Mucosa of descending colon (tissue), 3 donors: ENCODE results near the gene KIAA0753. TPM values are rescaled to one million over a fixed set of nuclear protein-coding genes. Genes with fewer than 3 reads are reported as not detected.

Experiments used
- ATAC-seq: fragments of 200-7000 bp; cut with Tn5 transposase; one replicate; pipeline ENCODE4 v1.9.1; 2020; ENCODE audit warnings: mild to moderate bottlenecking, moderate library complexity
- DNase-seq, 3 donors: peaks; one replicate each; pipeline ENCODE4 v3.0.0-alpha.2; 2020
- H3K36me3 ChIP-seq: fragments of 200-600 bp; one replicate; pipeline ENCODE4 v1.8.0; 2021; ENCODE audit warnings: low read depth, mild to moderate bottlenecking
- H3K4me1 ChIP-seq: fragments of 200-600 bp; one replicate; pipeline ENCODE4 v1.8.0; 2021; ENCODE audit warnings: low read depth, mild to moderate bottlenecking
- H3K4me3 ChIP-seq: fragments of 200-600 bp; one replicate; pipeline ENCODE4 v1.8.0; 2021; ENCODE audit warnings: mild to moderate bottlenecking
- H3K9me3 ChIP-seq: fragments of 200-600 bp; one replicate; pipeline ENCODE4 v1.8.0; 2021; ENCODE audit warnings: mild to moderate bottlenecking
- intact Hi-C, 2 donors: fragments of 100-400 bp; cut with DNase I in 1 of 2; cut with micrococcal nuclease in 1 of 2; formaldehyde crosslinking; loops; one replicate each; pipeline versions ENCODE4 v1.11.0 to v1.11.1; 2022; cut with DNase I, micrococcal nuclease
- total RNA-seq, 3 donors: library from RNA; stranded (reverse); fragmentation: NEBNext Ultra II Directional in 2 of 3; extraction: Animal tissue kit (Norgen Biotek cat#: 25700) in 2 of 3; gene quantifications; one replicate each; pipeline versions ENCODE4 v1.2.1 to v1.2.4, GENCODE V29; 2021 to 2023
- TF ChIP-seq, protein P1 (sequence below): fragments of 200-600 bp; IDR thresholded peaks from one replicate; pipeline ENCODE4 v1.8.0; 2022; ENCODE audit warnings: antibody characterized with exemption, mild to moderate bottlenecking
- donor health status: DM: no; HTN: no; CAD: no; lungs with moderate emphysema.
- donor health status: DM: no; HTN: no; CAD: no.
- donor health status: DM: no; HTN: yes; CAD: no.

The KIAA0753 gene
- total RNA-seq, 3 donors from 2014 or later = 15.5 to 22.8 (median 18.6) TPM

GRCh38 chr17:6654841-6655731 lies 14.6 kb upstream of the KIAA0753 start:
- ATAC-seq (peak; percentile 17), DNase-seq (peak in 2 of 3 donors; percentile 50 to 69)

DNA sequence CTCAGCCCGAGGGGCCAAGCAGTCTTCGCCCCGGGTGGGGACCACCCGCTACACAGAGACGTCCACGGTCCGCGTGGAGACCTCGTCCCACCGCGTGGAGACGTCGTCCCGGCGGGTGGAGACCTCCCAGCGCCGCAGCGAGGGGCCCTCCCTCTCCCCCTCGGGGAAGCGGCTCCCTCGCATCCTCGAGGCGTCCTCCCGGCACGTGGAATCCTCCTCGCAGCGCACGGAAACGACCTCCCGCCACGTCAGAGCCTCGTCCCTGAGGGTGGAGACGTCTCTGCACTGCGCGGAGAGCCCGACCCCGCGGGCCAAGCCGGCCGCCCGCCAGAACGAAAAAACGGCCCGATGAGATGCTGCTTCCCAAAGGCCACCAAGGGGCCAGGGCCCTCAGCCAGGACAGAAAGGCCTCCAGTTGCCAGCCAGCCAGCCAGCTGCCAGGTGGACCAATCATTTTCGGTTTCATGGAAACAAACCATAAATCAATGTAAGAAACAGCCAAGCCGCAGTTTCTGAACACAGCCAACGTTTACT lies 11.5 kb upstream of the KIAA0753 start:
- peak; percentile 49 for ATAC-seq
- intact Hi-C loops = no loop called here
- DNase-seq = peak; percentile 68 to 84 (median 76)
- H3K4me3 ChIP-seq = peak overlapping the region; percentile 56
- no peaks in the 10 kb centered on the region for H3K36me3 ChIP-seq
- TF ChIP-seq, protein P1, sequence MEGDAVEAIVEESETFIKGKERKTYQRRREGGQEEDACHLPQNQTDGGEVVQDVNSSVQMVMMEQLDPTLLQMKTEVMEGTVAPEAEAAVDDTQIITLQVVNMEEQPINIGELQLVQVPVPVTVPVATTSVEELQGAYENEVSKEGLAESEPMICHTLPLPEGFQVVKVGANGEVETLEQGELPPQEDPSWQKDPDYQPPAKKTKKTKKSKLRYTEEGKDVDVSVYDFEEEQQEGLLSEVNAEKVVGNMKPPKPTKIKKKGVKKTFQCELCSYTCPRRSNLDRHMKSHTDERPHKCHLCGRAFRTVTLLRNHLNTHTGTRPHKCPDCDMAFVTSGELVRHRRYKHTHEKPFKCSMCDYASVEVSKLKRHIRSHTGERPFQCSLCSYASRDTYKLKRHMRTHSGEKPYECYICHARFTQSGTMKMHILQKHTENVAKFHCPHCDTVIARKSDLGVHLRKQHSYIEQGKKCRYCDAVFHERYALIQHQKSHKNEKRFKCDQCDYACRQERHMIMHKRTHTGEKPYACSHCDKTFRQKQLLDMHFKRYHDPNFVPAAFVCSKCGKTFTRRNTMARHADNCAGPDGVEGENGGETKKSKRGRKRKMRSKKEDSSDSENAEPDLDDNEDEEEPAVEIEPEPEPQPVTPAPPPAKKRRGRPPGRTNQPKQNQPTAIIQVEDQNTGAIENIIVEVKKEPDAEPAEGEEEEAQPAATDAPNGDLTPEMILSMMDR = no peak
- peaks cover 21% of the 10 kb centered on the region for H3K4me1 ChIP-seq
- H3K9me3 ChIP-seq = no peaks in the 10 kb centered on the region

More at GRCh38 chr17:6654841-6655731, 14.6 kb upstream of the KIAA0753 start:
- no peak overlapping the region for H3K4me3 ChIP-seq
- TF ChIP-seq, protein P1 = no peak
- no peaks in the 10 kb centered on the region for H3K9me3 ChIP-seq
- peaks cover 11% of the 10 kb centered on the region for H3K4me1 ChIP-seq
- H3K36me3 ChIP-seq = no peaks in the 10 kb centered on the region
- intact Hi-C loops = no loop called here

DNA sequence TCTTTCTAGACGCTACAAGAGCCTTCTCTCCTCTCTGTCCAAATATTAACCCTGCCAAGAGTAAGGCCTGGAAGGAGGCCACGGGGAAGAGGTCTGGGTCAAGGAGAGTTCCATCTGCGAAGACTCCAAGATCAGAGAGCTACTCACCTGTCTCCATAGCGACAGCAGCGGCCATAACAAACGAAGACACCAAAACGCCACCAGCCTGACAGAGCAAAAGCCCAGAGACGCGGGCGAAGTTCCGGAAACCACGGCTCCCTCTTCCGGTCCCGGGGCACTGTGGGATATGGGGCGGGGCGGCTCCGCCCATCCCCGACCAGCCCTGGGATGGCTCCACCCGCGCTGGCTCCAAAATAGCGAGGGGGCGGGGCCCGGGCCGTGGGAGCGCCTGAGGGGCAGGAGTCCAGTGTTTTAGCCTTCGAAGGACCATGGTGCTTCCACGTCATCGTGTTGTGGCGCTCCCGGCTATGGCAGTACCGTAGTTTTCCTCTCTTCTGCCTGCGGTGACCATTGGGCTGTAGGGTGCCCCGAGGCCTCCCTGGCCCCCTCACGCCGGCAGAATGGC lies 10.9 kb upstream of the KIAA0753 start, which contains the start of the genes C17orf100 and MED31:
TSS of gene C17orf100 (plus strand) at position 409 of the 565 bp plus-strand sequence. CDS start at position 561, 152 bp downstream.
TSS of gene MED31 (minus strand) at position 252 of the 565 bp plus-strand sequence. CDS start at position 175, 77 bp downstream.
- intact Hi-C loops = no loop called here
- ATAC-seq (peak; percentile 97), DNase-seq (peak; percentile 97 to 99 (median 97))
- H3K4me3 ChIP-seq = peak within 1 kb of the TSS; percentile 56
- no peaks in the 10 kb centered on the region for H3K9me3 ChIP-seq
- TF ChIP-seq, protein P1 = no peak
- H3K4me1 ChIP-seq = peaks cover 21% of the 10 kb centered on the region
- H3K36me3 ChIP-seq = no peaks in the 10 kb centered on the region

DNA sequence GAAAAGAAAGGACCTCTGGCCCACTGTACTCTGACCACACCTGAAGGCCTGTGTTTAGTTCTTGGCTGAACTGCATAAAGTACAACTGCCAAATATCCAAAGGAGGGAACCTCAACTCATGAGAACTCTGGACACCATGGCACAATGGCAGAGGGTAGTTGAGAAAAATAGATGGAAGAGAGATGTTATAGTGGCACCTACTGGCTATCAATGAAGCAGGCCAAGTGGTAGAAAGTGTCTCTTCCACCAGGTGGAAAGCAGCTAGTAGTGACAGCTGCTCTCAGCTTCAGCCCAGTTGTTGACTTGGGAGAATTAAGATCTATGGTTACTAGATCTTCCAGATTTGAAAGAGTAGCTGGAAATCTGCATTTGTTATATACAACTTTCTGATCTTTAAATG lies 7.7 kb upstream of the KIAA0753 start:
- no peak overlapping the region for H3K4me3 ChIP-seq
- no peak for ATAC-seq
- H3K36me3 ChIP-seq = no peaks in the 10 kb centered on the region
- no peaks in the 10 kb centered on the region for H3K9me3 ChIP-seq
- DNase-seq = no peak
- peaks cover 21% of the 10 kb centered on the region for H3K4me1 ChIP-seq
- TF ChIP-seq, protein P1 = no peak
- intact Hi-C loops = no loop called here

GRCh38 chr17:6643451-6644125 lies 3.1 kb upstream of the KIAA0753 start:
- DNase-seq (no peak), ATAC-seq (no peak)
- no peaks in the 10 kb centered on the region for H3K36me3 ChIP-seq
- no peak overlapping the region for H3K4me3 ChIP-seq
- no peaks in the 10 kb centered on the region for H3K9me3 ChIP-seq
- peaks cover 18% of the 10 kb centered on the region for H3K4me1 ChIP-seq
- TF ChIP-seq, protein P1 = no peak
- intact Hi-C loops = no loop called here
